DMS 273 treated with DMSO at 0.1 percent for 48 hours (cell line): ENCODE measurements around the gene STH.
"Not testable (repeated sequence)": the region's sequence is repeated elsewhere in the genome, so short reads cannot be mapped to it uniquely, and the experiment has no call there.

Experiments used
- DNase-seq: peaks from one replicate; lab custom pipeline; 2025; lab: John Stamatoyannopoulos, UW

Gene STH

GRCh38 chr17:46006082-46006481, 7.0 kb downstream of the STH start:
- not testable (repeated sequence) for DNase-seq

GRCh38 chr17:46007461-46007965, 8.5 kb downstream of the STH start:
- no peak for DNase-seq

DNA sequence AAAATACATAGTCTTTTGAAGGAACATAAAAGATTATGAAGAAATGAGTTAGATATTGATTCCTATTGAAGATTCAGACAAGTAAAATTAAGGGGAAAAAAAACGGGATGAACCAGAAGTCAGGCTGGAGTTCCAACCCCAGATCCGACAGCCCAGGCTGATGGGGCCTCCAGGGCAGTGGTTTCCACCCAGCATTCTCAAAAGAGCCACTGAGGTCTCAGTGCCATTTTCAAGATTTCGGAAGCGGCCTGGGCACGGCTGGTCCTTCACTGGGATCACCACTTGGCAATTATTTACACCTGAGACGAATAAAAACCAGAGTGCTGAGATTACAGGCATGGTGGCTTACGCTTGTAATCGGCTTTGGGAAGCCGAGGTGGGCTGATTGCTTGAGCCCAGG, 9.5 kb downstream of the STH start:
- no peak for DNase-seq

DNA sequence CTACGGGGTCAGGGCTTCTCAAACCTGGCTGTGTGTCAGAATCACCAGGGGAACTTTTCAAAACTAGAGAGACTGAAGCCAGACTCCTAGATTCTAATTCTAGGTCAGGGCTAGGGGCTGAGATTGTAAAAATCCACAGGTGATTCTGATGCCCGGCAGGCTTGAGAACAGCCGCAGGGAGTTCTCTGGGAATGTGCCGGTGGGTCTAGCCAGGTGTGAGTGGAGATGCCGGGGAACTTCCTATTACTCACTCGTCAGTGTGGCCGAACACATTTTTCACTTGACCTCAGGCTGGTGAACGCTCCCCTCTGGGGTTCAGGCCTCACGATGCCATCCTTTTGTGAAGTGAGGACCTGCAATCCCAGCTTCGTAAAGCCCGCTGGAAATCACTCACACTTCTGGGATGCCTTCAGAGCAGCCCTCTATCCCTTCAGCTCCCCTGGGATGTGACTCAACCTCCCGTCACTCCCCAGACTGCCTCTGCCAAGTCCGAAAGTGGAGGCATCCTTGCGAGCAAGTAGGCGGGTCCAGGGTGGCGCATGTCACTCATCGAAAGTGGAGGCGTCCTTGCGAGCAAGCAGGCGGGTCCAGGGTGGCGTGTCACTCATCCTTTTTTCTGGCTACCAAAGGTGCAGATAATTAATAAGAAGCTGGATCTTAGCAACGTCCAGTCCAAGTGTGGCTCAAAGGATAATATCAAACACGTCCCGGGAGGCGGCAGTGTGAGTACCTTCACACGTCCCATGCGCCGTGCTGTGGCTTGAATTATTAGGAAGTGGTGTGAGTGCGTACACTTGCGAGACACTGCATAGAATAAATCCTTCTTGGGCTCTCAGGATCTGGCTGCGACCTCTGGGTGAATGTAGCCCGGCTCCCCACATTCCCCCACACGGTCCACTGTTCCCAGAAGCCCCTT, 10.9 kb downstream of the STH start:
- DNase-seq = no peak

- DNase-seq = no peak
These were observed 11.6 kb downstream of the STH start for GRCh38 chr17:46010597-46011186.

DNA sequence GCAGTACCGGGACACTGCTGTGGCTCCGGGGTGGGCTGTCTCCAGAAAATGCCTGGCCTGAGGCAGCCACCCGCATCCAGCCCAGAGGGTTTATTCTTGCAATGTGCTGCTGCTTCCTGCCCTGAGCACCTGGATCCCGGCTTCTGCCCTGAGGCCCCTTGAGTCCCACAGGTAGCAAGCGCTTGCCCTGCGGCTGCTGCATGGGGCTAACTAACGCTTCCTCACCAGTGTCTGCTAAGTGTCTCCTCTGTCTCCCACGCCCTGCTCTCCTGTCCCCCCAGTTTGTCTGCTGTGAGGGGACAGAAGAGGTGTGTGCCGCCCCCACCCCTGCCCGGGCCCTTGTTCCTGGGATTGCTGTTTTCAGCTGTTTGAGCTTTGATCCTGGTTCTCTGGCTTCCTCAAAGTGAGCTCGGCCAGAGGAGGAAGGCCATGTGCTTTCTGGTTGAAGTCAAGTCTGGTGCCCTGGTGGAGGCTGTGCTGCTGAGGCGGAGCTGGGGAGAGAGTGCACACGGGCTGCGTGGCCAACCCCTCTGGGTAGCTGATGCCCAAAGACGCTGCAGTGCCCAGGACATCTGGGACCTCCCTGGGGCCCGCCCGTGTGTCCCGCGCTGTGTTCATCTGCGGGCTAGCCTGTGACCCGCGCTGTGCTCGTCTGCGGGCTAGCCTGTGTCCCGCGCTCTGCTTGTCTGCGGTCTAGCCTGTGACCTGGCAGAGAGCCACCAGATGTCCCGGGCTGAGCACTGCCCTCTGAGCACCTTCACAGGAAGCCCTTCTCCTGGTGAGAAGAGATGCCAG, 12.9 kb downstream of the STH start:
- no peak for DNase-seq

DNA sequence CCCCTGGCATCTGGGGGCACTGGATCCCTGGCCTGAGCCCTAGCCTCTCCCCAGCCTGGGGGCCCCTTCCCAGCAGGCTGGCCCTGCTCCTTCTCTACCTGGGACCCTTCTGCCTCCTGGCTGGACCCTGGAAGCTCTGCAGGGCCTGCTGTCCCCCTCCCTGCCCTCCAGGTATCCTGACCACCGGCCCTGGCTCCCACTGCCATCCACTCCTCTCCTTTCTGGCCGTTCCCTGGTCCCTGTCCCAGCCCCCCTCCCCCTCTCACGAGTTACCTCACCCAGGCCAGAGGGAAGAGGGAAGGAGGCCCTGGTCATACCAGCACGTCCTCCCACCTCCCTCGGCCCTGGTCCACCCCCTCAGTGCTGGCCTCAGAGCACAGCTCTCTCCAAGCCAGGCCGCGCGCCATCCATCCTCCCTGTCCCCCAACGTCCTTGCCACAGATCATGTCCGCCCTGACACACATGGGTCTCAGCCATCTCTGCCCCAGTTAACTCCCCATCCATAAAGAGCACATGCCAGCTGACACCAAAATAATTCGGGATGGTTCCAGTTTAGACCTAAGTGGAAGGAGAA, 13.5 kb downstream of the STH start:
- no peak for DNase-seq

DNA sequence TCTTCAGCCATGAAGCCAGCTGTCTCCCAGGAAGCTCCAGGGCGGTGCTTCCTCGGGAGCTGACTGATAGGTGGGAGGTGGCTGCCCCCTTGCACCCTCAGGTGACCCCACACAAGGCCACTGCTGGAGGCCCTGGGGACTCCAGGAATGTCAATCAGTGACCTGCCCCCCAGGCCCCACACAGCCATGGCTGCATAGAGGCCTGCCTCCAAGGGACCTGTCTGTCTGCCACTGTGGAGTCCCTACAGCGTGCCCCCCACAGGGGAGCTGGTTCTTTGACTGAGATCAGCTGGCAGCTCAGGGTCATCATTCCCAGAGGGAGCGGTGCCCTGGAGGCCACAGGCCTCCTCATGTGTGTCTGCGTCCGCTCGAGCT, 14.1 kb downstream of the STH start:
- DNase-seq = no peak

- DNase-seq = no peak
These were observed 14.6 kb downstream of the STH start for GRCh38 chr17:46013502-46014165.

DNA sequence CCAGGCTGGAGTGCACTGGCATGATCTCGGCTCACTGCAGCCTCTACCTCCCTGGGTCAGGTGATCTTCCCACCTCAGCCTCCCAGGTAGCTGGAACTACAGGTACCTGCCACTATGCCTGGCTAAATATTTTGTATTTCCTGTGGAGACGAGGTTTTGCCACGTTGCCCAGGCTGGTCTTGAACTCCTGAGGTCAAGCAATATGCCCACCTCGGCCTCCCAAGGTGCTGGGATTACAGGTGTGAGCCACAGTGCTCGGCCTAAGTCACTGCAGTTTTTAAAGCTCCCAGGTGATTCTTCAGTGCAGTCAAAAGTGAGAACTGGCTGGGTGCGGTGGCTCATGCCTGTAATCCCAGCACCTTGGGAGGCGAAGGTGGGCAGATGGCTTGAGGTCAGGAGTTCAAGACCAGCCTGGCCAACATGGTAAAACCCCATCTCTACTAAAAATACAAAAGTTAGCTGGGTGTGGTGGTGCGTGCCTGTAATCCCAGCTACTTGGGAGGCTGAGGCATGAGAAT, 20.4 kb downstream of the STH start:
- not testable (repeated sequence) for DNase-seq

GRCh38 chr17:46020023-46020761, 21.1 kb downstream of the STH start:
- DNase-seq = no peak

GRCh38 chr17:46020998-46021397, 21.9 kb downstream of the STH start:
- no peak for DNase-seq

GRCh38 chr17:46023366-46023765, 24.3 kb downstream of the STH start:
- DNase-seq = not testable (repeated sequence)

DNA sequence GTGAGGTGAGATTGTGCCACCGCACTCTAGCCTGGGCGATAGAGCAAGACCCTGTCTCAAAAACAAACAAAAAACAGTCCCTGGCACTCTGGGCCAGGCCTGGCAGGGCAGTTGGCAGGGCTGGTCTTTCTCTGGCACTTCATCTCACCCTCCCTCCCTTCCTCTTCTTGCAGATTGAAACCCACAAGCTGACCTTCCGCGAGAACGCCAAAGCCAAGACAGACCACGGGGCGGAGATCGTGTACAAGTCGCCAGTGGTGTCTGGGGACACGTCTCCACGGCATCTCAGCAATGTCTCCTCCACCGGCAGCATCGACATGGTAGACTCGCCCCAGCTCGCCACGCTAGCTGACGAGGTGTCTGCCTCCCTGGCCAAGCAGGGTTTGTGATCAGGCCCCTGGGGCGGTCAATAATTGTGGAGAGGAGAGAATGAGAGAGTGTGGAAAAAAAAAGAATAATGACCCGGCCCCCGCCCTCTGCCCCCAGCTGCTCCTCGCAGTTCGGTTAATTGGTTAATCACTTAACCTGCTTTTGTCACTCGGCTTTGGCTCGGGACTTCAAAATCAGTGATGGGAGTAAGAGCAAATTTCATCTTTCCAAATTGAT, 24.8 kb downstream of the STH start:
- no peak for DNase-seq

DNA sequence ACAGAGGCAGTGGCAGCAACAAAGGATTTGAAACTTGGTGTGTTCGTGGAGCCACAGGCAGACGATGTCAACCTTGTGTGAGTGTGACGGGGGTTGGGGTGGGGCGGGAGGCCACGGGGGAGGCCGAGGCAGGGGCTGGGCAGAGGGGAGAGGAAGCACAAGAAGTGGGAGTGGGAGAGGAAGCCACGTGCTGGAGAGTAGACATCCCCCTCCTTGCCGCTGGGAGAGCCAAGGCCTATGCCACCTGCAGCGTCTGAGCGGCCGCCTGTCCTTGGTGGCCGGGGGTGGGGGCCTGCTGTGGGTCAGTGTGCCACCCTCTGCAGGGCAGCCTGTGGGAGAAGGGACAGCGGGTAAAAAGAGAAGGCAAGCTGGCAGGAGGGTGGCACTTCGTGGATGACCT, 25.5 kb downstream of the STH start:
- no peak for DNase-seq

DNA sequence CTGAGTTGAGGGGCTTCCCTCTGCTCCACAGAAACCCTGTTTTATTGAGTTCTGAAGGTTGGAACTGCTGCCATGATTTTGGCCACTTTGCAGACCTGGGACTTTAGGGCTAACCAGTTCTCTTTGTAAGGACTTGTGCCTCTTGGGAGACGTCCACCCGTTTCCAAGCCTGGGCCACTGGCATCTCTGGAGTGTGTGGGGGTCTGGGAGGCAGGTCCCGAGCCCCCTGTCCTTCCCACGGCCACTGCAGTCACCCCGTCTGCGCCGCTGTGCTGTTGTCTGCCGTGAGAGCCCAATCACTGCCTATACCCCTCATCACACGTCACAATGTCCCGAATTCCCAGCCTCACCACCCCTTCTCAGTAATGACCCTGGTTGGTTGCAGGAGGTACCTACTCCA, 26.0 kb downstream of the STH start:
- DNase-seq = no peak

DNA sequence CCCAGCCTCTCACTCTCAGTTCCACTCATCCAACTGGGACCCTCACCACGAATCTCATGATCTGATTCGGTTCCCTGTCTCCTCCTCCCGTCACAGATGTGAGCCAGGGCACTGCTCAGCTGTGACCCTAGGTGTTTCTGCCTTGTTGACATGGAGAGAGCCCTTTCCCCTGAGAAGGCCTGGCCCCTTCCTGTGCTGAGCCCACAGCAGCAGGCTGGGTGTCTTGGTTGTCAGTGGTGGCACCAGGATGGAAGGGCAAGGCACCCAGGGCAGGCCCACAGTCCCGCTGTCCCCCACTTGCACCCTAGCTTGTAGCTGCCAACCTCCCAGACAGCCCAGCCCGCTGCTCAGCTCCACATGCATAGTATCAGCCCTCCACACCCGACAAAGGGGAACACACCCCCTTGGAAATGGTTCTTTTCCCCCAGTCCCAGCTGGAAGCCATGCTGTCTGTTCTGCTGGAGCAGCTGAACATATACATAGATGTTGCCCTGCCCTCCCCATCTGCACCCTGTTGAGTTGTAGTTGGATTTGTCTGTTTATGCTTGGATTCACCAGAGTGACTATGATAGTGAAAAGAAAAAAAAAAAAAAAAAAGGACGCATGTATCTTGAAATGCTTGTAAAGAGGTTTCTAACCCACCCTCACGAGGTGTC, 26.6 kb downstream of the STH start:
- no peak for DNase-seq

DNA sequence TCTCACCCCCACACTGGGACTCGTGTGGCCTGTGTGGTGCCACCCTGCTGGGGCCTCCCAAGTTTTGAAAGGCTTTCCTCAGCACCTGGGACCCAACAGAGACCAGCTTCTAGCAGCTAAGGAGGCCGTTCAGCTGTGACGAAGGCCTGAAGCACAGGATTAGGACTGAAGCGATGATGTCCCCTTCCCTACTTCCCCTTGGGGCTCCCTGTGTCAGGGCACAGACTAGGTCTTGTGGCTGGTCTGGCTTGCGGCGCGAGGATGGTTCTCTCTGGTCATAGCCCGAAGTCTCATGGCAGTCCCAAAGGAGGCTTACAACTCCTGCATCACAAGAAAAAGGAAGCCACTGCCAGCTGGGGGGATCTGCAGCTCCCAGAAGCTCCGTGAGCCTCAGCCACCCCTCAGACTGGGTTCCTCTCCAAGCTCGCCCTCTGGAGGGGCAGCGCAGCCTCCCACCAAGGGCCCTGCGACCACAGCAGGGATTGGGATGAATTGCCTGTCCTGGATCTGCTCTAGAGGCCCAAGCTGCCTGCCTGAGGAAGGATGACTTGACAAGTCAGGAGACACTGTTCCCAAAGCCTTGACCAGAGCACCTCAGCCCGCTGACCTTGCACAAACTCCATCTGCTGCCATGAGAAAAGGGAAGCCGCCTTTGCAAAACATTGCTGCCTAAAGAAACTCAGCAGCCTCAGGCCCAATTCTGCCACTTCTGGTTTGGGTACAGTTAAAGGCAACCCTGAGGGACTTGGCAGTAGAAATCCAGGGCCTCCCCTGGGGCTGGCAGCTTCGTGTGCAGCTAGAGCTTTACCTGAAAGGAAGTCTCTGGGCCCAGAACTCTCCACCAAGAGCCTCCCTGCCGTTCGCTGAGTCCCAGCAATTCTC, 27.4 kb downstream of the STH start:
- DNase-seq = no peak
